HG03108 (cell line): Measurements from ENCODE around the gene RGL4.
A peak's percentile ranks its signal among the peaks of the same experiment; 100 is the strongest.

Experiments used
- ATAC-seq: cut with Tn5 transposase; IDR thresholded peaks from one replicate; pipeline ENCODE4 v1.9.1; 2021; ENCODE audit warnings: moderate library complexity; ENCODE audit not compliant: unreplicated experiment

RGL4 gene

GRCh38 chr22:23677701-23677995 is 13.2 kb upstream of the RGL4 start:
- no peak for ATAC-seq

GRCh38 chr22:23678133-23678532 is 12.7 kb upstream of the RGL4 start:
- no peak for ATAC-seq

- ATAC-seq, result no peak
These were observed 9.6 kb upstream of the RGL4 start for GRCh38 chr22:23681026-23681809.

GRCh38 chr22:23682077-23682476 is 8.7 kb upstream of the RGL4 start:
- ATAC-seq, result no peak

- no peak for ATAC-seq
These were observed 7.9 kb upstream of the RGL4 start for GRCh38 chr22:23682827-23683355.

GRCh38 chr22:23683545-23683944 is 7.3 kb upstream of the RGL4 start:
- ATAC-seq, result no peak

- ATAC-seq, result no peak
These were observed 6.8 kb upstream of the RGL4 start for GRCh38 chr22:23684026-23684425.

- ATAC-seq, result no peak
These were observed 6.2 kb upstream of the RGL4 start for GRCh38 chr22:23684561-23685031.

GRCh38 chr22:23685205-23685784 is 5.5 kb upstream of the RGL4 start:
- no peak for ATAC-seq

- no peak for ATAC-seq
These were observed 4.3 kb upstream of the RGL4 start for GRCh38 chr22:23686416-23687024.

GRCh38 chr22:23688121-23688520 is 2.7 kb upstream of the RGL4 start:
- ATAC-seq, result no peak

GRCh38 chr22:23688571-23688970 is 2.2 kb upstream of the RGL4 start:
- no peak for ATAC-seq

GRCh38 chr22:23689414-23689813 is 1.4 kb upstream of the RGL4 start:
- ATAC-seq, result no peak

GRCh38 chr22:23691748-23692423 is 1.1 kb downstream of the RGL4 start:
- no peak for ATAC-seq

GRCh38 chr22:23692598-23693291 is 1.9 kb downstream of the RGL4 start:
- no peak for ATAC-seq

- ATAC-seq, result no peak
These were observed 3.3 kb downstream of the RGL4 start for GRCh38 chr22:23693979-23694680.

- no peak for ATAC-seq
These were observed 4.3 kb downstream of the RGL4 start for GRCh38 chr22:23695141-23695540.

GRCh38 chr22:23695571-23696325 is 4.9 kb downstream of the RGL4 start:
- ATAC-seq, result no peak

GRCh38 chr22:23696326-23696851 is 5.6 kb downstream of the RGL4 start:
- ATAC-seq, result peak; percentile 96
